ENCODE data around the gene TCF25.

Gene TCF25

DNA sequence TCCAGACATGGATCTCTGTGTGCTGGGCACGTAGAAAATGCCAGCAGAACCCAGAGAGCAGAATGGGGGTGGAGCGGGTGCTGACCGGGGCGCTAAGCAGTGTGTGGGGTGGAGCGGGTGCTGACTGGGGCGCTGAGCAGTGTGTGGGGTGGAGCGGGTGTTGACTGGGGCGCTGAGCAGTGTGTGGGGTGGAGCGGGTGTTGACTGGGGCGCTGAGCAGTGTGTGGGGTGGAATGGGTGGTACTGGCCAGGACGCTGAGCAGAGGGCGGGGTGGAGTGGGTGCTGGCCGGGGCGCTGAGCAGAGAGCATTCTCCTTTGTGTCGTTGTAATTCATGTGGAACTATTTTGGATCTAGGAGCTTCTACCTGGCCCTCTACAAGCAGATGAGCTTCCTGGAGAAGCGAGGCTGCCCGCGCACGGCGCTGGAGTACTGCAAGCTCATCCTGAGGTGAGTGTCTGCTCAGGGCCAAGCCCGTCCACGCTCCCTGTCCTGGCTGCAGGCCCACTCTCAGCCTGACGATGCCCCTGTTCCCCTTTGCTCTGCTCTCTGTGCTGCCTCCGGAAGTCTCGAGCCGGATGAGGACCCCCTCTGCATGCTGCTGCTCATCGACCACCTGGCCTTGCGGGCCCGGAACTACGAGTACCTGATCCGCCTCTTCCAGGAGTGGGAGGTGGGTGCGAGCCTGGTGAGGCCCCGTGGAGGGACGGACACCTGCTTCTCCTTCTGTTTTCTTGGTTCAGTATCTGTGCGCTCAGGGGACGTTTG, 25.0 kb downstream of the TCF25 start:
- peaks cover 48% of the 10 kb centered on the region for H3K36me3 Mint-ChIP-seq (ENCODE audit: low read depth)
- H3K9me3 Mint-ChIP-seq = no peaks in the 10 kb centered on the region
- TF ChIP-seq, protein P1, sequence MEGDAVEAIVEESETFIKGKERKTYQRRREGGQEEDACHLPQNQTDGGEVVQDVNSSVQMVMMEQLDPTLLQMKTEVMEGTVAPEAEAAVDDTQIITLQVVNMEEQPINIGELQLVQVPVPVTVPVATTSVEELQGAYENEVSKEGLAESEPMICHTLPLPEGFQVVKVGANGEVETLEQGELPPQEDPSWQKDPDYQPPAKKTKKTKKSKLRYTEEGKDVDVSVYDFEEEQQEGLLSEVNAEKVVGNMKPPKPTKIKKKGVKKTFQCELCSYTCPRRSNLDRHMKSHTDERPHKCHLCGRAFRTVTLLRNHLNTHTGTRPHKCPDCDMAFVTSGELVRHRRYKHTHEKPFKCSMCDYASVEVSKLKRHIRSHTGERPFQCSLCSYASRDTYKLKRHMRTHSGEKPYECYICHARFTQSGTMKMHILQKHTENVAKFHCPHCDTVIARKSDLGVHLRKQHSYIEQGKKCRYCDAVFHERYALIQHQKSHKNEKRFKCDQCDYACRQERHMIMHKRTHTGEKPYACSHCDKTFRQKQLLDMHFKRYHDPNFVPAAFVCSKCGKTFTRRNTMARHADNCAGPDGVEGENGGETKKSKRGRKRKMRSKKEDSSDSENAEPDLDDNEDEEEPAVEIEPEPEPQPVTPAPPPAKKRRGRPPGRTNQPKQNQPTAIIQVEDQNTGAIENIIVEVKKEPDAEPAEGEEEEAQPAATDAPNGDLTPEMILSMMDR (IDR thresholded peaks at IDR 0.05) = no peak
- no peak for DNase-seq
- no peaks in the 10 kb centered on the region for H3K4me1 Mint-ChIP-seq
- H3K27ac Mint-ChIP-seq = peak overlapping the region; percentile 84
- H3K27me3 Mint-ChIP-seq (ENCODE audit: low read depth, poor library complexity) = no peaks in the 10 kb centered on the region
- no peak overlapping the region for H3K4me3 Mint-ChIP-seq

DNA sequence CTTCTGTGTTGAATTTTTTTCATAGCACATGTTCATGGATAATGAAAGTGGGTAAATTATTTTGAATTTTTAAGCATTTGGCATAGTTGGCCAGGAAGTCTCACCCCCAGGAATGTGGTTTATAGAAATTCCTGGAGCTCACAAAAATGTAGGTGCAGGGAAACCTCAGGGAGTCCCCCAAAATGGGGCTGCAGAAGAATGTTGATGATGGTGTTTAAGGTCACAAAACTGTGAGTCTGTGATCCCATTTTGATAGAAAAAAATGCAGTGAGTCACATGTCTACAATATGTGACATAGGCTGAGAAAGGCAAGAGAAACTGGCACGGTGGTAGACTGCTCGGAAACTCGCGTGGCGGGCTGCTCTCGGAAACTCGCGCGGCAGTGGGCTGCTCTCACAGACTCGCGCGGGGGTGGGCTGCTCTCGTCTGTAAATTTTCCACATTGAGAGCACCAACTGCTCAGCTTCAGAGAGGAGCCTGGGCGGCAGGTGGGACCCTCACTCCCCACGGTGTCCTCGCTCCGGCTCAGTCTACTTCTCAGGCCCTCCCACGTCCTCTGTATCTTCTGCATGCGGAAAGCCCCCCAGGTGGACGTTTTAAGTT, 26.6 kb downstream of the TCF25 start:
- Mint-ChIP-seq H3K27me3 (ENCODE audit: low read depth, poor library complexity) (no peaks in the 10 kb centered on the region), H3K36me3 (ENCODE audit: low read depth) (peaks cover 47% of the 10 kb centered on the region), H3K4me1 (no peaks in the 10 kb centered on the region), H3K4me3 (no peak overlapping the region), H3K9me3 (no peaks in the 10 kb centered on the region), H3K27ac (peak overlapping the region; percentile 19)
- TF ChIP-seq, protein P1 (IDR thresholded peaks at IDR 0.05) = no peak
- no peak for DNase-seq

DNA sequence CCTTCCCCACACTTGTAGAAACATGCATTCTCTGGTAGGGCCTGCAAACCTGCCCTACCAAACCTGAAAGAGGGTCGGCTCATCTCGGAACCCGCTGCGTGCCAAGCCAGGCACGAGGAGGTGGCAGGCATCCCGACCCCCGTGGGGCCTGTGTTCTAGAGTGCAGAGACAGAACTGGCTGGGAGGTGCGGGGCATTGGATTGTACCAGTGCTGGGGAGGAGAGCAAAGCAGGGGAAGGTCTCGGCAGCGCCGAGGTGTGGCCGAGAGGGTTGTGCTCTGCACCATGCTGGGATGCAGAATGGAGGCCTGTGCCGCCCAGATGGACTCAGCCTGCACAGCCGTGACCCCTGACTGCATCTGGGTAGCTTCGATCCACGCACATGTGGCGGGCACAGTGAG, 27.5 kb downstream of the TCF25 start:
- H3K27ac Mint-ChIP-seq = no peak overlapping the region
- no peak overlapping the region for H3K4me3 Mint-ChIP-seq
- H3K36me3 Mint-ChIP-seq (ENCODE audit: low read depth) = peaks cover 49% of the 10 kb centered on the region
- H3K4me1 Mint-ChIP-seq = peaks cover 6% of the 10 kb centered on the region
- no peaks in the 10 kb centered on the region for H3K27me3 Mint-ChIP-seq (ENCODE audit: low read depth, poor library complexity)
- TF ChIP-seq, protein P1 (IDR thresholded peaks at IDR 0.05) = no peak
- no peaks in the 10 kb centered on the region for H3K9me3 Mint-ChIP-seq
- no peak for DNase-seq

DNA sequence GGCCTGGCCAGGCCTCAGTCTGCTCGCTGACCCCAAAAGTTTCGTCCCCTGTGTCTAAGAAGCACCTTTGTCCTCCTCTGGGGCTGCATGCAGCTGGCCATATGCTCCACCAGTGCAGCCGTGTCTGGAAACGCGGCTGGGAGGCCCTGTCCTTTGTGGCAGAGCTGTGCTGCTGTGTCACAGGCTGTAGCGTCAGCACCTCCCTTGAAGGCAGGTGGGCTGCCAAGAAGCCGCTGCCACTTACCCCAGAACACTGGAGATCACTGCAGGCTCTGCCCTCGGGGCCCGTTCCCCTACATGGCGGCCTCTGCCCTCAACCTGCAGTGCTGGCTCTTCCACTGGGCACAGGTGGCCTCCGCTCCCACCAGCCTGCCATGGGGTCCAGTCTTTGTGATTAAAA, 29.6 kb downstream of the TCF25 start:
- TF ChIP-seq, protein P1 (IDR thresholded peaks at IDR 0.05) = no peak
- Mint-ChIP-seq H3K4me3 (no peak overlapping the region), H3K4me1 (peaks cover 7% of the 10 kb centered on the region), H3K9me3 (peaks cover 10% of the 10 kb centered on the region), H3K27ac (no peak overlapping the region), H3K27me3 (ENCODE audit: low read depth, poor library complexity) (no peaks in the 10 kb centered on the region), H3K36me3 (ENCODE audit: low read depth) (peaks cover 50% of the 10 kb centered on the region)
- DNase-seq = no peak

DNA sequence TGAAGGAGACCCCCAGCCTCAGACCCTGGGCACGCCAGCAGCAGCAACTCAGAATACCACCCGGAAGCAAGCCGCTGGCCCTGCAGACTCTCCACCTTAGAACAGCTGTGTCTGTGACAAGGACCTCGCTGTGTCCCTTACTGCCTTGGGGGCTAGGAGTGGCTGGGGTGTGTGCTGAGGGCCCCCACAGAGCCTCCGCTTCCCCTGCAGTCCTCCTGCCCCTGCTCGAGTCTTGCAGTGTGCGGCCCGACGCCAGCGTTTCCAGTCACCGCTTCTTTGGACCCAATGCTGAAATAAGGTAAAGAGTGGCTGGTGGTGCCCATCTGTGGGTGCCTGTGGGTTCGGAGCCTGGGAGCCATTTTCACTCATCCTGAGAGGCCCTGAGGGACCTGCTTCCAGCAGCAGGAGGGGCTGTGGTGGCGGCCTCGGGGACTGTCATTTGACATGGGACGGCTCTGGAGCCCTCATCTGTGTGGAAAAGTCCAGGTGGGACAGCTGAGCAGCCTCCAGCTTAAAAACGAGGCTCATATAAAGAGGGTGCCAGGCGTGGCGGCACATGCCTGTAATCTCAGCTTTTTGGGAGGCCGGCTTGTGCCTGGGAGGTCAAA, 30.6 kb downstream of the TCF25 start:
- Mint-ChIP-seq H3K27ac (peak overlapping the region; percentile 68), H3K27me3 (ENCODE audit: low read depth, poor library complexity) (no peaks in the 10 kb centered on the region), H3K4me1 (peaks cover 7% of the 10 kb centered on the region), H3K4me3 (no peak overlapping the region), H3K9me3 (peaks cover 10% of the 10 kb centered on the region), H3K36me3 (ENCODE audit: low read depth) (peaks cover 46% of the 10 kb centered on the region)
- no peak for DNase-seq
- TF ChIP-seq, protein P1 (IDR thresholded peaks at IDR 0.05) = no peak

Data from nephron progenitor cell (in vitro differentiated cells).